ENCODE data around the gene IKBKE. TPM values are rescaled to one million over a fixed set of nuclear protein-coding genes. Genes with fewer than 3 reads are reported as not detected.

Gene IKBKE
- total RNA-seq, 1 experiment from 2014 or later = 5.1 TPM

DNA sequence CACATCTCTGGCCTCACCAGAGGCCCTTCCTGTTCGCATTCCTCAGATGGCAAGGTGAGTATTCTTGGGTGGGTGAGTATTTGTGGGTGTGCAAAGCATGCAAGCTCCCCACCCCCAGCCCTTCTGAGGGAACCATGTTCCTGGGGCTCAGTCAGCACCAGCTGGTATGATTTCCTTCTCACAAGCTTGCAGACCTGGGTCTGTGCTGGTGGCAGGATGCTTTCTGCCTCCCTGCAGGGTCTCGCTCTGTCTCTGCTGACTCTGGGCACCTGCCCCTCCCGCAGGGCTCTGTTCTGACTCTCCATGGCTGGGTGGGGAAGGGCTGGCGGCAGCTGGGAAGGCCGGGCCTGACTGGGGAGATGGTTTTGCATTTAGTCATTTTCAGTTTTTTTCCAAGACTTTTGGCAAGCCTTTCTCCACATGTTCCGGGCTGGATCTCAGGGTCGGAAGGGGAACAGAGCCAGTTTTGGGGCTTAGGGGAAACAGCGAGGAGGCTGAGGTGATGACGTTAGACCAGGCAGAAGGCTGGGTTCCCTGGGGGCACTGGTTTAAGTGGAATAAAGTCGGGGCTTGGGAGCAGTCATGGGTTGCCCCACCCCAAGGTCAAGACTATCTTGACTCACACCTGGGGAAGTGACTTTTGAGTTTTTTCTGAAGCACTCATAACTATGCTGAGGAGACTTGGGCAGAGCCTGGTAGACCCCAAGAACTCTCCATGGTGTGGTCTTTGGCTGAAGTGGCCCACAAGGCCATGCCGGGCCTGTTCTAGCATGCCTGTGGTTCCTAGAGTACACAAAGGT lies 43.2 kb downstream of the IKBKE start (continued):
- TF ChIP-seq, protein P1, sequence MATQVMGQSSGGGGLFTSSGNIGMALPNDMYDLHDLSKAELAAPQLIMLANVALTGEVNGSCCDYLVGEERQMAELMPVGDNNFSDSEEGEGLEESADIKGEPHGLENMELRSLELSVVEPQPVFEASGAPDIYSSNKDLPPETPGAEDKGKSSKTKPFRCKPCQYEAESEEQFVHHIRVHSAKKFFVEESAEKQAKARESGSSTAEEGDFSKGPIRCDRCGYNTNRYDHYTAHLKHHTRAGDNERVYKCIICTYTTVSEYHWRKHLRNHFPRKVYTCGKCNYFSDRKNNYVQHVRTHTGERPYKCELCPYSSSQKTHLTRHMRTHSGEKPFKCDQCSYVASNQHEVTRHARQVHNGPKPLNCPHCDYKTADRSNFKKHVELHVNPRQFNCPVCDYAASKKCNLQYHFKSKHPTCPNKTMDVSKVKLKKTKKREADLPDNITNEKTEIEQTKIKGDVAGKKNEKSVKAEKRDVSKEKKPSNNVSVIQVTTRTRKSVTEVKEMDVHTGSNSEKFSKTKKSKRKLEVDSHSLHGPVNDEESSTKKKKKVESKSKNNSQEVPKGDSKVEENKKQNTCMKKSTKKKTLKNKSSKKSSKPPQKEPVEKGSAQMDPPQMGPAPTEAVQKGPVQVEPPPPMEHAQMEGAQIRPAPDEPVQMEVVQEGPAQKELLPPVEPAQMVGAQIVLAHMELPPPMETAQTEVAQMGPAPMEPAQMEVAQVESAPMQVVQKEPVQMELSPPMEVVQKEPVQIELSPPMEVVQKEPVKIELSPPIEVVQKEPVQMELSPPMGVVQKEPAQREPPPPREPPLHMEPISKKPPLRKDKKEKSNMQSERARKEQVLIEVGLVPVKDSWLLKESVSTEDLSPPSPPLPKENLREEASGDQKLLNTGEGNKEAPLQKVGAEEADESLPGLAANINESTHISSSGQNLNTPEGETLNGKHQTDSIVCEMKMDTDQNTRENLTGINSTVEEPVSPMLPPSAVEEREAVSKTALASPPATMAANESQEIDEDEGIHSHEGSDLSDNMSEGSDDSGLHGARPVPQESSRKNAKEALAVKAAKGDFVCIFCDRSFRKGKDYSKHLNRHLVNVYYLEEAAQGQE (IDR thresholded peaks at IDR 0.05; ENCODE audit: low read depth) = no peak

- no peak overlapping the region for H3K4me3 ChIP-seq (replicated peaks in 1 of 2; ENCODE audit: low read depth in 1 of 2, low read length in 2 of 2)
- peaks cover 24 to 62% of the 10 kb centered on the region in 2 experiments for H3K4me1 ChIP-seq (ENCODE audit: control insufficient read depth in 1 of 2, insufficient read depth in 2 of 2, low read length in 2 of 2)
- H3K36me3 ChIP-seq (ENCODE audit: control insufficient read depth in 1 of 2, insufficient read depth in 2 of 2, low read length in 2 of 2) = no peaks in the 10 kb centered on the region
- intact Hi-C loops (cut with micrococcal nuclease) = loop anchor here (1.0 kb wide), 1 partner anchor 16 kb away; no protein-coding TSS in a partner anchor
- BruUV-seq (replicated peaks) = no TSS peak
- ATAC-seq = no peak
- H3K9me3 ChIP-seq (ENCODE audit: control insufficient read depth in 1 of 2, insufficient read depth in 1 of 2, low read depth in 1 of 2, low read length in 2 of 2) = no peaks in the 10 kb centered on the region
- CTCF ChIA-PET = interaction anchor here (1.6 kb wide), 1 partner anchor 31 kb away, joined by 3 read pairs; no protein-coding TSS in a partner anchor
- H3K9me2 ChIP-seq (ENCODE audit: insufficient read depth) = no peaks in the 10 kb centered on the region
- POLR2A ChIA-PET = no interaction called here
- no peaks in the 10 kb centered on the region for H3K79me2 ChIP-seq (ENCODE audit: insufficient read depth, low read length)
- RAD21 ChIA-PET (ENCODE audit: low non-redundant PET in 1 of 2, low total read pairs in 2 of 2, uncharacterized antibody in 2 of 2, unreplicated experiment in 2 of 2) = no interaction called here
- no peak for DNase-seq (ENCODE audit: low read depth, low spot score)
- H2AFZ ChIP-seq (ENCODE audit: low read depth, low read length, poor library complexity, severe bottlenecking) = no peak overlapping the region
- H3K4me2 ChIP-seq (ENCODE audit: low read length) = no peak overlapping the region
- no peak overlapping the region for H3K9ac ChIP-seq (ENCODE audit: low read length)
- no peaks in the 10 kb centered on the region for H3K27me3 ChIP-seq (ENCODE audit: insufficient read depth, low read length)
- H4K20me1 ChIP-seq (ENCODE audit: insufficient read depth) = no peaks in the 10 kb centered on the region
- no peak overlapping the region for H3K27ac ChIP-seq (ENCODE audit: low read depth, low read length)
- TF ChIP-seq EZH2 (IDR thresholded peaks at IDR 0.05) = no peak
- TF ChIP-seq POLR2AphosphoS5 (IDR thresholded peaks at IDR 0.05; ENCODE audit: low read depth, low read length) = no peak
- no peak for TF ChIP-seq ZNF274 (IDR thresholded peaks at IDR 0.05; ENCODE audit: low read depth, low read length)
- TF ChIP-seq CBX3 (IDR thresholded peaks at IDR 0.05; ENCODE audit: low read depth) = no peak
- no peak for TF ChIP-seq SRF (IDR thresholded peaks at IDR 0.05; ENCODE audit: low read depth)
- TF ChIP-seq, protein P1 (IDR thresholded peaks at IDR 0.05; ENCODE audit: low read depth) = no peak
- TF ChIP-seq YY1 (IDR thresholded peaks at IDR 0.05; ENCODE audit: extremely low read depth, insufficient replicate concordance, low read depth, low read length) = no peak
- TF ChIP-seq, protein P2, sequence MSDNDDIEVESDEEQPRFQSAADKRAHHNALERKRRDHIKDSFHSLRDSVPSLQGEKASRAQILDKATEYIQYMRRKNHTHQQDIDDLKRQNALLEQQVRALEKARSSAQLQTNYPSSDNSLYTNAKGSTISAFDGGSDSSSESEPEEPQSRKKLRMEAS (IDR thresholded peaks at IDR 0.05) = no peak
- no peak for TF ChIP-seq ZFX (IDR thresholded peaks at IDR 0.05)
- no peak for TF ChIP-seq CEBPB (IDR thresholded peaks at IDR 0.05; ENCODE audit: low read depth)
- no peak for TF ChIP-seq ZBTB33 (IDR thresholded peaks at IDR 0.05; ENCODE audit: extremely low read depth, insufficient replicate concordance, low read length)
- no peak for TF ChIP-seq EGR1 (IDR thresholded peaks at IDR 0.05; ENCODE audit: low read depth)
- TF ChIP-seq SIN3A (IDR thresholded peaks at IDR 0.05; ENCODE audit: low read depth) = no peak
- TF ChIP-seq POLR2A (IDR thresholded peaks at IDR 0.05; ENCODE audit: borderline replicate concordance, extremely low read depth, insufficient read depth, insufficient read length) = no peak
Observed at GRCh38 chr1:206514813-206515387, 44.6 kb downstream of the IKBKE start.
